ENCODE data around the gene CRIP1. TPM values are rescaled to one million over a fixed set of nuclear protein-coding genes. Genes with fewer than 3 reads are reported as not detected.
A peak's percentile ranks its signal among the peaks of the same experiment; 100 is the strongest.

Gene CRIP1
- total RNA-seq, 8 experiments from 2014 or later = 3.3 to 14.5 (median 5.1) TPM

GRCh38 chr14:105475269-105476096, 11.2 kb upstream of the CRIP1 start:
- H3K4me1 ChIP-seq (replicated peaks in 1 of 2) = peaks cover 49 to 61% of the 10 kb centered on the region in 2 donors
- peak in 2 of 8 experiments; percentile 0 to 2 for ATAC-seq (replicated peaks in 6 of 8)
- in situ Hi-C loops (cut with MboI; ENCODE audit: low pct_unique_long_range_greater_than_20kb in 2 of 9, low sequenced_read_pairs in 9 of 9, unreplicated experiment in 9 of 9) = no loop called here
- H3K4me3 ChIP-seq = peak overlapping the region; percentile 54 to 98 (median 72)
- H3K27ac ChIP-seq = peak overlapping the region in 1 of 2 donors; percentile 92
- WGBS, 10 experiments = 0 to 6% (median 3%) methylated on average over 2 to 8 of the region's 48 CpGs; no CpG with 5 or more reads in 7 of the 10 experiments

GRCh38 chr14:105476097-105476830, 10.4 kb upstream of the CRIP1 start:
- Histone ChIP-seq H3K4me3 (peak overlapping the region; percentile 54 to 98 (median 72)), H3K27ac (peak overlapping the region in 1 of 2 donors; percentile 4), H3K4me1 (replicated peaks in 1 of 2) (peaks cover 48 to 61% of the 10 kb centered on the region in 2 donors)
- WGBS, 10 experiments = 26 to 59% methylated on average over 5 of the region's 21 CpGs; no CpG with 5 or more reads in 8 of the 10 experiments
- in situ Hi-C loops (cut with MboI; ENCODE audit: low pct_unique_long_range_greater_than_20kb in 2 of 9, low sequenced_read_pairs in 9 of 9, unreplicated experiment in 9 of 9) = no loop called here
- ATAC-seq (replicated peaks in 6 of 8) = peak in 3 of 8 experiments; percentile 0 to 1 (median 0)

GRCh38 chr14:105476831-105477659, 9.6 kb upstream of the CRIP1 start:
- in situ Hi-C loops (cut with MboI; ENCODE audit: low pct_unique_long_range_greater_than_20kb in 2 of 9, low sequenced_read_pairs in 9 of 9, unreplicated experiment in 9 of 9) = no loop called here
- 48 to 73% (median 58%) methylated on average over 1 to 7 of the region's 16 CpGs; no CpG with 5 or more reads in 6 of the 10 experiments for WGBS, 10 experiments
- no peak for ATAC-seq (replicated peaks in 6 of 8)
- Histone ChIP-seq H3K27ac (no peak overlapping the region), H3K4me3 (peak overlapping the region in 4 of 5 donors; percentile 67 to 98 (median 73)), H3K4me1 (replicated peaks in 1 of 2) (peaks cover 48 to 60% of the 10 kb centered on the region in 2 donors)

- Histone ChIP-seq H3K27ac (no peak overlapping the region), H3K4me3 (no peak overlapping the region), H3K4me1 (replicated peaks in 1 of 2) (peaks cover 49 to 60% of the 10 kb centered on the region in 2 donors)
- ATAC-seq (replicated peaks in 6 of 8) = no peak
- in situ Hi-C loops (cut with MboI; ENCODE audit: low pct_unique_long_range_greater_than_20kb in 2 of 9, low sequenced_read_pairs in 9 of 9, unreplicated experiment in 9 of 9) = no loop called here
- WGBS, 10 experiments = 7% methylated on average over 8 of the region's 56 CpGs; no CpG with 5 or more reads in 9 of the 10 experiments
These were observed 8.9 kb upstream of the CRIP1 start for GRCh38 chr14:105477660-105478397.

GRCh38 chr14:105478398-105479251, 8.1 kb upstream of the CRIP1 start:
- ATAC-seq (replicated peaks in 6 of 8) = no peak
- Histone ChIP-seq H3K4me1 (replicated peaks in 1 of 2) (peaks cover 43 to 60% of the 10 kb centered on the region in 2 donors), H3K4me3 (no peak overlapping the region), H3K27ac (no peak overlapping the region)
- no CpG with 5 or more reads among the region's 81 CpGs for WGBS, 10 experiments
- in situ Hi-C loops (cut with MboI; ENCODE audit: low pct_unique_long_range_greater_than_20kb in 2 of 9, low sequenced_read_pairs in 9 of 9, unreplicated experiment in 9 of 9) = no loop called here

GRCh38 chr14:105479431-105480158, 7.1 kb upstream of the CRIP1 start:
- peaks cover 41 to 66% of the 10 kb centered on the region in 2 donors for H3K4me1 ChIP-seq (replicated peaks in 1 of 2)

GRCh38 chr14:105480199-105480746, 6.4 kb upstream of the CRIP1 start:
- Histone ChIP-seq H3K27ac (no peak overlapping the region), H3K4me3 (no peak overlapping the region)
- in situ Hi-C loops (cut with MboI; ENCODE audit: low pct_unique_long_range_greater_than_20kb in 2 of 9, low sequenced_read_pairs in 9 of 9, unreplicated experiment in 9 of 9) = no loop called here

More at GRCh38 chr14:105479431-105480158, 7.1 kb upstream of the CRIP1 start:
- no peak overlapping the region for H3K4me3 ChIP-seq
- in situ Hi-C loops (cut with MboI; ENCODE audit: low pct_unique_long_range_greater_than_20kb in 2 of 9, low sequenced_read_pairs in 9 of 9, unreplicated experiment in 9 of 9) = no loop called here
- H3K27ac ChIP-seq = no peak overlapping the region
- 50 to 70% (median 70%) methylated on average over 2 to 6 of the region's 34 CpGs; no CpG with 5 or more reads in 7 of the 10 experiments for WGBS, 10 experiments
- no peak for ATAC-seq (replicated peaks in 6 of 8)

GRCh38 chr14:105480807-105481801, 5.6 kb upstream of the CRIP1 start:
- Histone ChIP-seq H3K27ac (peak overlapping the region; percentile 18 to 86), H3K4me3 (peak overlapping the region in 2 of 5 donors; percentile 3 to 5), H3K4me1 (replicated peaks in 1 of 2) (peaks cover 38 to 77% of the 10 kb centered on the region in 2 donors)
- in situ Hi-C loops (cut with MboI; ENCODE audit: low pct_unique_long_range_greater_than_20kb in 2 of 9, low sequenced_read_pairs in 9 of 9, unreplicated experiment in 9 of 9) = no loop called here
- ATAC-seq (replicated peaks in 6 of 8) = peak; percentile 39 to 73 (median 70)
- WGBS, 10 experiments = 0 to 44% (median 17%) methylated on average over 1 to 5 of the region's 35 CpGs; no CpG with 5 or more reads in 6 of the 10 experiments

More at GRCh38 chr14:105480199-105480746, 6.4 kb upstream of the CRIP1 start:
- ATAC-seq (replicated peaks in 6 of 8) = no peak
- H3K4me1 ChIP-seq (replicated peaks in 1 of 2) = peaks cover 41 to 73% of the 10 kb centered on the region in 2 donors
- 74% methylated on average over 5 of the region's 15 CpGs; no CpG with 5 or more reads in 9 of the 10 experiments for WGBS, 10 experiments

- Histone ChIP-seq H3K4me3 (peak overlapping the region in 1 of 5 donors; percentile 9), H3K4me1 (replicated peaks in 1 of 2) (peaks cover 38 to 75% of the 10 kb centered on the region in 2 donors), H3K27ac (peak overlapping the region in 1 of 2 donors; percentile 86)
- 0 to 40% (median 0%) methylated on average over 1 to 9 of the region's 18 CpGs; no CpG with 5 or more reads in 5 of the 10 experiments for WGBS, 10 experiments
- ATAC-seq (replicated peaks in 6 of 8) = peak; percentile 40 to 63 (median 57)
- in situ Hi-C loops (cut with MboI; ENCODE audit: low pct_unique_long_range_greater_than_20kb in 2 of 9, low sequenced_read_pairs in 9 of 9, unreplicated experiment in 9 of 9) = no loop called here
These were observed 4.7 kb upstream of the CRIP1 start for GRCh38 chr14:105481886-105482457.
